SKM-1 (cell line): Measurements from ENCODE around the gene DAGLA.

Experiments
- DNase-seq: peaks from one replicate; lab custom pipeline; 2025; ENCODE audit not compliant: unreplicated experiment; lab: John Stamatoyannopoulos, UW

The DAGLA gene

GRCh38 chr11:61706452-61707400 lies 26.5 kb downstream of the DAGLA start:
- no peak for DNase-seq

GRCh38 chr11:61707574-61707973 lies 27.4 kb downstream of the DAGLA start:
- DNase-seq: no peak

- DNase-seq: no peak
Observed at GRCh38 chr11:61709110-61709509, 28.9 kb downstream of the DAGLA start.

GRCh38 chr11:61709572-61709971 lies 29.4 kb downstream of the DAGLA start:
- no peak for DNase-seq

- DNase-seq: no peak
Observed at GRCh38 chr11:61710019-61710418, 29.8 kb downstream of the DAGLA start.

- DNase-seq: no peak
Observed at GRCh38 chr11:61711037-61711436, 30.8 kb downstream of the DAGLA start.

GRCh38 chr11:61711498-61711897 lies 31.3 kb downstream of the DAGLA start:
- no peak for DNase-seq

- no peak for DNase-seq
Observed at GRCh38 chr11:61712314-61712713, 32.1 kb downstream of the DAGLA start.

- DNase-seq: no peak
Observed at GRCh38 chr11:61712846-61713245, 32.7 kb downstream of the DAGLA start.

GRCh38 chr11:61713464-61713863 lies 33.3 kb downstream of the DAGLA start:
- DNase-seq: no peak

- no peak for DNase-seq
Observed at GRCh38 chr11:61713906-61714305, 33.7 kb downstream of the DAGLA start.

- DNase-seq: no peak
Observed at GRCh38 chr11:61714316-61714715, 34.1 kb downstream of the DAGLA start.

GRCh38 chr11:61714916-61715315 lies 34.7 kb downstream of the DAGLA start:
- no peak for DNase-seq

- DNase-seq: no peak
Observed at GRCh38 chr11:61715867-61716266, 35.7 kb downstream of the DAGLA start.

GRCh38 chr11:61716478-61717285 lies 36.5 kb downstream of the DAGLA start:
- DNase-seq: no peak

- DNase-seq: no peak
Observed at GRCh38 chr11:61717286-61718033, 37.3 kb downstream of the DAGLA start.

GRCh38 chr11:61718046-61718531 lies 37.9 kb downstream of the DAGLA start:
- DNase-seq: no peak

GRCh38 chr11:61718621-61719302 lies 38.6 kb downstream of the DAGLA start:
- DNase-seq: no peak

GRCh38 chr11:61719978-61720377 lies 39.8 kb downstream of the DAGLA start:
- DNase-seq: no peak

GRCh38 chr11:61720597-61720996 lies 40.4 kb downstream of the DAGLA start:
- no peak for DNase-seq

- DNase-seq: no peak
Observed at GRCh38 chr11:61724437-61724836, 44.2 kb downstream of the DAGLA start.
